ENCODE data around the gene NPAS4. TPM values are rescaled to one million over a fixed set of nuclear protein-coding genes. Genes with fewer than 3 reads are reported as not detected.

Gene NPAS4
- polyA plus RNA-seq, 2 of the 4 experiments (the other 2 are of a cell fraction) = 0.03 TPM; not detected in 1

DNA sequence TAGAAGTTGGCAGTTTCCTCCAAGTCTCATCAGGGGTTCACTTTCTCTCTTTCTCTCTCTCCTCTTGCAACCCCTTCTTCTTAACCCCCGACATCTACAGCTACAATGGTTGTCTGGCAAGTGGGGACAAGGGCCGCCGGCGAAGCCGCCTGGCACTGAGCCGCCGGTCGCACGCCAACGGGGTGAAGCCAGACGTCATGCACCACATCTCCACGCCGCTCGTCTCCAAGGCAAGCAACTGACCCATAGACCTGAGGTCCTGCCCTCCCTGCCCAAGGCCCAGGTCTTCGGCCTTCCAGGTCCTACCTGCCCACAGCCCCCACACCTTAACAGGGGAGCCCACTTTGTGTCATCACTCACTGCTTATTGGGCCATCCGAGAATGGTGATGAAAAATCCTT lies 50.3 kb downstream of the NPAS4 start:
- H3K27ac ChIP-seq = no peak overlapping the region
- H3K9me3 ChIP-seq = no peaks in the 10 kb centered on the region
- peaks cover 7% of the 10 kb centered on the region for H3K4me1 ChIP-seq
- FAIRE-seq = no peak
- no peak overlapping the region for H3K4me3 ChIP-seq
- TF ChIP-seq ZNF302 (CRISPR knock-in tag; IDR thresholded peaks at IDR 0.05) (no peak), ZFP36 (IDR thresholded peaks at IDR 0.05; ENCODE audit: borderline replicate concordance, partially characterized antibody) (no peak)
- ChIA-PET CTCF (interaction anchor here (0.9 to 4.8 kb wide), 8 partner anchors 8 to 82 kb away, joined by 3 to 37 read pairs (median 4); partner anchors contain the start of gene DPP3), POLR2A (interaction anchor here (2.6 kb wide), 1 partner anchor 9 kb away, joined by 16 read pairs; the partner anchor contains the start of gene DPP3)
- ATAC-seq = no peak
- DNase-seq (ENCODE audit: low read depth in 1 of 2, low spot score in 1 of 2) = no peak
- WGBS (ENCODE audit: missing lambda C conversion rate) = 95% methylated on average over 15 of the region's 16 CpGs
- H3K4me2 ChIP-seq = no peak overlapping the region

DNA sequence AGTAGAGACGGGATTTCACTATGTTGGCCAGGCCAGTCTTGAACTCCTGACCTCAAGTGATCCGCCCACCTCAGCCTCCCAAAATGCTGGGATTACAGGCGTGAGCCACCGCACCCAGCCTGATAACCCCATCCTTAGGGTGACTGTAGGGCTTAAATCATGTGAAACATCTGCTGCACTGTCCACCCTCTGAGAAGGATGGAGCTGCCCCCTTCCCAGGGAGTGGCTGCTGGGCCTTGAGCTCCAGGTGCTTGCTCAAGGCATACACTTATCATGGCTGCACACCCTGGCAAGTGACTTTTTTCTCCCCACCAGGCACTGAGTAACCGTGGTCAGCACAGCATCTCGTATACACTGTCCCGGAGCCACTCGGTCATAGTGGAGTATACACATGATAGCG lies 51.2 kb downstream of the NPAS4 start:
- WGBS (ENCODE audit: missing lambda C conversion rate) = 97% methylated on average over 9 of the region's 9 CpGs
- POLR2A ChIA-PET = interaction anchor here (2.6 kb wide), 1 partner anchor 8 kb away, joined by 16 read pairs; the partner anchor contains the start of gene DPP3
- no peak for FAIRE-seq
- CTCF ChIA-PET = interaction anchor here (1.1 to 4.8 kb wide), 3 partner anchors 7 to 51 kb away, joined by 3 to 37 read pairs (median 5); partner anchors contain the start of genes DPP3 and NPAS4
- TF ChIP-seq, protein P1, sequence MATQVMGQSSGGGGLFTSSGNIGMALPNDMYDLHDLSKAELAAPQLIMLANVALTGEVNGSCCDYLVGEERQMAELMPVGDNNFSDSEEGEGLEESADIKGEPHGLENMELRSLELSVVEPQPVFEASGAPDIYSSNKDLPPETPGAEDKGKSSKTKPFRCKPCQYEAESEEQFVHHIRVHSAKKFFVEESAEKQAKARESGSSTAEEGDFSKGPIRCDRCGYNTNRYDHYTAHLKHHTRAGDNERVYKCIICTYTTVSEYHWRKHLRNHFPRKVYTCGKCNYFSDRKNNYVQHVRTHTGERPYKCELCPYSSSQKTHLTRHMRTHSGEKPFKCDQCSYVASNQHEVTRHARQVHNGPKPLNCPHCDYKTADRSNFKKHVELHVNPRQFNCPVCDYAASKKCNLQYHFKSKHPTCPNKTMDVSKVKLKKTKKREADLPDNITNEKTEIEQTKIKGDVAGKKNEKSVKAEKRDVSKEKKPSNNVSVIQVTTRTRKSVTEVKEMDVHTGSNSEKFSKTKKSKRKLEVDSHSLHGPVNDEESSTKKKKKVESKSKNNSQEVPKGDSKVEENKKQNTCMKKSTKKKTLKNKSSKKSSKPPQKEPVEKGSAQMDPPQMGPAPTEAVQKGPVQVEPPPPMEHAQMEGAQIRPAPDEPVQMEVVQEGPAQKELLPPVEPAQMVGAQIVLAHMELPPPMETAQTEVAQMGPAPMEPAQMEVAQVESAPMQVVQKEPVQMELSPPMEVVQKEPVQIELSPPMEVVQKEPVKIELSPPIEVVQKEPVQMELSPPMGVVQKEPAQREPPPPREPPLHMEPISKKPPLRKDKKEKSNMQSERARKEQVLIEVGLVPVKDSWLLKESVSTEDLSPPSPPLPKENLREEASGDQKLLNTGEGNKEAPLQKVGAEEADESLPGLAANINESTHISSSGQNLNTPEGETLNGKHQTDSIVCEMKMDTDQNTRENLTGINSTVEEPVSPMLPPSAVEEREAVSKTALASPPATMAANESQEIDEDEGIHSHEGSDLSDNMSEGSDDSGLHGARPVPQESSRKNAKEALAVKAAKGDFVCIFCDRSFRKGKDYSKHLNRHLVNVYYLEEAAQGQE (IDR thresholded peaks at IDR 0.05) = no peak
- TF ChIP-seq HOXA7 (CRISPR knock-in tag; IDR thresholded peaks at IDR 0.05) = no peak
- TF ChIP-seq POLR2AphosphoS2 (conservative IDR thresholded peaks at IDR 0.05; ENCODE audit: low read length) = no peak
- TF ChIP-seq NPAS2 (CRISPR knock-in tag; IDR thresholded peaks at IDR 0.05; ENCODE audit: borderline replicate concordance) = no peak
- no peak overlapping the region for H3K27ac ChIP-seq
- peaks cover 7% of the 10 kb centered on the region for H3K4me1 ChIP-seq
- no peaks in the 10 kb centered on the region for H3K9me3 ChIP-seq
- DNase-seq (ENCODE audit: low read depth in 1 of 2, low spot score in 1 of 2) = no peak
- no peak for ATAC-seq
- no peak overlapping the region for H3K4me3 ChIP-seq
- no peak overlapping the region for H3K4me2 ChIP-seq

DNA sequence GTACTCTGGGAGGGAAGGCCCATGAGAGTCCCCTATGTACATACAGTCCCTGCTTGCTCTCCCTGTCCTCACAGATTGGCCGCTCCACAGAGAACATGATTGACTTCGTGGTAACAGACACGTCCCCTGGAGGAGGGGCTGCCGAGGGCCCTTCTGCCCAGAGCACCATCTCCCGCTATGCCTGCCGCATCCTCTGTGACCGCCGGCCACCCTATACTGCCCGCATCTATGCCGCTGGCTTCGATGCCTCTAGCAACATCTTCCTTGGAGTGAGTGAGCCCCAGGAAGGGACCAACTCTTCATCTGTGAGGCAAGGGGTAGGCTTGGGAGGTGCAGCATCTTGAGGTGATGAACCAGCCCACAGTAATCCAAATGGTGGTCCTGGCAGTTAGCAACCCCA lies 52.3 kb downstream of the NPAS4 start:
- Histone ChIP-seq H3K27ac (no peak overlapping the region), H3K4me1 (no peaks in the 10 kb centered on the region), H3K4me2 (no peak overlapping the region), H3K9me3 (no peaks in the 10 kb centered on the region), H3K4me3 (no peak overlapping the region)
- ChIA-PET POLR2A (no interaction called here), CTCF (interaction anchor here (1.0 to 1.1 kb wide), 2 partner anchors 34 to 43 kb away, joined by 3 read pairs; no protein-coding TSS in a partner anchor)
- no peak for TF ChIP-seq MAZ (IDR thresholded peaks at IDR 0.05; ENCODE audit: borderline replicate concordance, low read depth, low read length)
- TF ChIP-seq, protein P2, sequence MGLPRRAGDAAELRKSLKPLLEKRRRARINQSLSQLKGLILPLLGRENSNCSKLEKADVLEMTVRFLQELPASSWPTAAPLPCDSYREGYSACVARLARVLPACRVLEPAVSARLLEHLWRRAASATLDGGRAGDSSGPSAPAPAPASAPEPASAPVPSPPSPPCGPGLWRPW (IDR thresholded peaks at IDR 0.05) = no peak
- no peak for TF ChIP-seq HOXB5 (CRISPR knock-in tag; IDR thresholded peaks at IDR 0.05)
- no peak for TF ChIP-seq RNF2 (IDR thresholded peaks at IDR 0.05; ENCODE audit: borderline replicate concordance, low read depth)
- no peak for TF ChIP-seq CEBPB (IDR thresholded peaks at IDR 0.05)
- TF ChIP-seq MYC (IDR thresholded peaks at IDR 0.05; ENCODE audit: borderline replicate concordance, low read length) = no peak
- TF ChIP-seq HDAC2 (IDR thresholded peaks at IDR 0.05) = no peak
- TF ChIP-seq MAFK (IDR thresholded peaks at IDR 0.05; ENCODE audit: partially characterized antibody) = no peak
- TF ChIP-seq, protein P3, sequence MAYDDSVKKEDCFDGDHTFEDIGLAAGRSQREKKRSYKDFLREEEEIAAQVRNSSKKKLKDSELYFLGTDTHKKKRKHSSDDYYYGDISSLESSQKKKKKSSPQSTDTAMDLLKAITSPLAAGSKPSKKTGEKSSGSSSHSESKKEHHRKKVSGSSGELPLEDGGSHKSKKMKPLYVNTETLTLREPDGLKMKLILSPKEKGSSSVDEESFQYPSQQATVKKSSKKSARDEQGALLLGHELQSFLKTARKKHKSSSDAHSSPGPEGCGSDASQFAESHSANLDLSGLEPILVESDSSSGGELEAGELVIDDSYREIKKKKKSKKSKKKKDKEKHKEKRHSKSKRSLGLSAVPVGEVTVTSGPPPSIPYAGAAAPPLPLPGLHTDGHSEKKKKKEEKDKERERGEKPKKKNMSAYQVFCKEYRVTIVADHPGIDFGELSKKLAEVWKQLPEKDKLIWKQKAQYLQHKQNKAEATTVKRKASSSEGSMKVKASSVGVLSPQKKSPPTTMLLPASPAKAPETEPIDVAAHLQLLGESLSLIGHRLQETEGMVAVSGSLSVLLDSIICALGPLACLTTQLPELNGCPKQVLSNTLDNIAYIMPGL (CRISPR knock-in tag; IDR thresholded peaks at IDR 0.05; ENCODE audit: borderline replicate concordance) = no peak
- TF ChIP-seq POLR2AphosphoS2 (conservative IDR thresholded peaks at IDR 0.05; ENCODE audit: low read length) = no peak
- TF ChIP-seq TP53 (CRISPR knock-in tag; IDR thresholded peaks at IDR 0.05) = no peak
- TF ChIP-seq GATA3 (IDR thresholded peaks at IDR 0.05; ENCODE audit: borderline replicate concordance) = no peak
- TF ChIP-seq RARB (CRISPR knock-in tag; IDR thresholded peaks at IDR 0.05) = no peak
- no peak for TF ChIP-seq JUNB (IDR thresholded peaks at IDR 0.05)
- no peak for TF ChIP-seq SREBF2 (IDR thresholded peaks at IDR 0.05)
- TF ChIP-seq, protein P4, sequence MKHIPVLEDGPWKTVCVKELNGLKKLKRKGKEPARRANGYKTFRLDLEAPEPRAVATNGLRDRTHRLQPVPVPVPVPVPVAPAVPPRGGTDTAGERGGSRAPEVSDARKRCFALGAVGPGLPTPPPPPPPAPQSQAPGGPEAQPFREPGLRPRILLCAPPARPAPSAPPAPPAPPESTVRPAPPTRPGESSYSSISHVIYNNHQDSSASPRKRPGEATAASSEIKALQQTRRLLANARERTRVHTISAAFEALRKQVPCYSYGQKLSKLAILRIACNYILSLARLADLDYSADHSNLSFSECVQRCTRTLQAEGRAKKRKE (CRISPR knock-in tag; IDR thresholded peaks at IDR 0.05; ENCODE audit: low read depth) = no peak
- FAIRE-seq (no peak), DNase-seq (ENCODE audit: low read depth in 1 of 2, low spot score in 1 of 2) (no peak), ATAC-seq (no peak)
- WGBS (ENCODE audit: missing lambda C conversion rate) = 90% methylated on average over 11 of the region's 11 CpGs
